Measurements from ENCODE around the gene SNTG2. TPM values are rescaled to one million over a fixed set of nuclear protein-coding genes. Genes with fewer than 3 reads are reported as not detected.

SNTG2 gene
- total RNA-seq, 1 experiment from 2014 or later, result 20.5 TPM

DNA sequence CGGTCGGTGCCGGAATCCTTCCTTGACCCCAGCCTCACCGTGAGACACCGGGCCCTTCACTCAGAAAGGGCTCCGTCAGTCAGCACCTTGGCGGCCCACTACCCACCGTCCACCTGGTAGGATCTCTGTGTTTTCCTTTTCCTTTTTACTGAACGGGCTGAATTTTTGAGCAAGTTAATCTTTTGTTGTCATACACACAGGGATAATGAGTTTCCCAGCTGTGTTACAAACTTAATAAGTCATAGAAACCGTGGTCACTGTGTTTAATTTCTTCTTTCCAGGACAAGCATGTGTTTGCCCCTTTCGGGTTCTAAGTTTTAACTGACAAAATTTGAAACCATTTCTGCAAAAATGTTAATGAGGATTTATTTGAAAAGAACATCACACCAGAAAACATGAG is 423.6 kb downstream of the SNTG2 start (continued):
- TF ChIP-seq, protein P1, sequence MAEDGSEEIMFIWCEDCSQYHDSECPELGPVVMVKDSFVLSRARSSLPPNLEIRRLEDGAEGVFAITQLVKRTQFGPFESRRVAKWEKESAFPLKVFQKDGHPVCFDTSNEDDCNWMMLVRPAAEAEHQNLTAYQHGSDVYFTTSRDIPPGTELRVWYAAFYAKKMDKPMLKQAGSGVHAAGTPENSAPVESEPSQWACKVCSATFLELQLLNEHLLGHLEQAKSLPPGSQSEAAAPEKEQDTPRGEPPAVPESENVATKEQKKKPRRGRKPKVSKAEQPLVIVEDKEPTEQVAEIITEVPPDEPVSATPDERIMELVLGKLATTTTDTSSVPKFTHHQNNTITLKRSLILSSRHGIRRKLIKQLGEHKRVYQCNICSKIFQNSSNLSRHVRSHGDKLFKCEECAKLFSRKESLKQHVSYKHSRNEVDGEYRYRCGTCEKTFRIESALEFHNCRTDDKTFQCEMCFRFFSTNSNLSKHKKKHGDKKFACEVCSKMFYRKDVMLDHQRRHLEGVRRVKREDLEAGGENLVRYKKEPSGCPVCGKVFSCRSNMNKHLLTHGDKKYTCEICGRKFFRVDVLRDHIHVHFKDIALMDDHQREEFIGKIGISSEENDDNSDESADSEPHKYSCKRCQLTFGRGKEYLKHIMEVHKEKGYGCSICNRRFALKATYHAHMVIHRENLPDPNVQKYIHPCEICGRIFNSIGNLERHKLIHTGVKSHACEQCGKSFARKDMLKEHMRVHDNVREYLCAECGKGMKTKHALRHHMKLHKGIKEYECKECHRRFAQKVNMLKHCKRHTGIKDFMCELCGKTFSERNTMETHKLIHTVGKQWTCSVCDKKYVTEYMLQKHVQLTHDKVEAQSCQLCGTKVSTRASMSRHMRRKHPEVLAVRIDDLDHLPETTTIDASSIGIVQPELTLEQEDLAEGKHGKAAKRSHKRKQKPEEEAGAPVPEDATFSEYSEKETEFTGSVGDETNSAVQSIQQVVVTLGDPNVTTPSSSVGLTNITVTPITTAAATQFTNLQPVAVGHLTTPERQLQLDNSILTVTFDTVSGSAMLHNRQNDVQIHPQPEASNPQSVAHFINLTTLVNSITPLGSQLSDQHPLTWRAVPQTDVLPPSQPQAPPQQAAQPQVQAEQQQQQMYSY (CRISPR knock-in tag; IDR thresholded peaks at IDR 0.05), result no peak

DNA sequence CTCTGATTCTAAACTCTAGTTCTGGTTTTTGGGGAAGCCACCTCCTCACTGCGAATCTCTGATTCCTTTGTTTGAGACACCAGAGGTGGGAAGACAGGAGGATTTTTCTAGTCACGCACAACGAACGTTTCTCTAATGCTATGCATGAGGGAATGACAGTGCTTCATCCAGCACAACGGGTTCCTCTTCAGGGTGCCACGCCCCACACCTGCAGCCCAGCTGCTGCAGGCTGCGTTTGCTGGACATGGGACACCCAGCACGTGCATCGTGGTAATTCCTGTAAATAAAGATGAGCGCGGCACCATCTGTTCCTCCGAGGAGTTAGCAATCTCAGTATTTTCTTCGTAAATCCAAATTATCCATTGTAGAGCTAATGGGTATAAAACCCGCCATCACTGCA is 425.1 kb downstream of the SNTG2 start:
- DNase-seq (ENCODE audit: low spot score) (no peak), ATAC-seq (no peak)
- no peaks in the 10 kb centered on the region for H3K9me3 Mint-ChIP-seq
- H3K4me3 Mint-ChIP-seq, result no peak overlapping the region
- H3K27me3 Mint-ChIP-seq (ENCODE audit: low read depth), result peaks cover 16% of the 10 kb centered on the region
- CTCF ChIA-PET, result interaction anchor here (1.5 kb wide), 1 partner anchor 11 kb away, joined by 4 read pairs; no protein-coding TSS in a partner anchor
- POLR2A ChIA-PET, result no interaction called here
- no peak overlapping the region for H3K27ac Mint-ChIP-seq
- H3K36me3 Mint-ChIP-seq, result no peaks in the 10 kb centered on the region
- no peaks in the 10 kb centered on the region for H3K4me1 Mint-ChIP-seq
- TF ChIP-seq EMX1 (CRISPR knock-in tag; IDR thresholded peaks at IDR 0.05), result no peak
- TF ChIP-seq ZNF317 (CRISPR knock-in tag; IDR thresholded peaks at IDR 0.05; ENCODE audit: borderline replicate concordance, low read depth), result no peak
- TF ChIP-seq FOXP1 (CRISPR knock-in tag; IDR thresholded peaks at IDR 0.05; ENCODE audit: borderline replicate concordance), result no peak
- TF ChIP-seq, protein P2, sequence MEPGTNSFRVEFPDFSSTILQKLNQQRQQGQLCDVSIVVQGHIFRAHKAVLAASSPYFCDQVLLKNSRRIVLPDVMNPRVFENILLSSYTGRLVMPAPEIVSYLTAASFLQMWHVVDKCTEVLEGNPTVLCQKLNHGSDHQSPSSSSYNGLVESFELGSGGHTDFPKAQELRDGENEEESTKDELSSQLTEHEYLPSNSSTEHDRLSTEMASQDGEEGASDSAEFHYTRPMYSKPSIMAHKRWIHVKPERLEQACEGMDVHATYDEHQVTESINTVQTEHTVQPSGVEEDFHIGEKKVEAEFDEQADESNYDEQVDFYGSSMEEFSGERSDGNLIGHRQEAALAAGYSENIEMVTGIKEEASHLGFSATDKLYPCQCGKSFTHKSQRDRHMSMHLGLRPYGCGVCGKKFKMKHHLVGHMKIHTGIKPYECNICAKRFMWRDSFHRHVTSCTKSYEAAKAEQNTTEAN (CRISPR knock-in tag; IDR thresholded peaks at IDR 0.05), result no peak
- TF ChIP-seq, protein P3, sequence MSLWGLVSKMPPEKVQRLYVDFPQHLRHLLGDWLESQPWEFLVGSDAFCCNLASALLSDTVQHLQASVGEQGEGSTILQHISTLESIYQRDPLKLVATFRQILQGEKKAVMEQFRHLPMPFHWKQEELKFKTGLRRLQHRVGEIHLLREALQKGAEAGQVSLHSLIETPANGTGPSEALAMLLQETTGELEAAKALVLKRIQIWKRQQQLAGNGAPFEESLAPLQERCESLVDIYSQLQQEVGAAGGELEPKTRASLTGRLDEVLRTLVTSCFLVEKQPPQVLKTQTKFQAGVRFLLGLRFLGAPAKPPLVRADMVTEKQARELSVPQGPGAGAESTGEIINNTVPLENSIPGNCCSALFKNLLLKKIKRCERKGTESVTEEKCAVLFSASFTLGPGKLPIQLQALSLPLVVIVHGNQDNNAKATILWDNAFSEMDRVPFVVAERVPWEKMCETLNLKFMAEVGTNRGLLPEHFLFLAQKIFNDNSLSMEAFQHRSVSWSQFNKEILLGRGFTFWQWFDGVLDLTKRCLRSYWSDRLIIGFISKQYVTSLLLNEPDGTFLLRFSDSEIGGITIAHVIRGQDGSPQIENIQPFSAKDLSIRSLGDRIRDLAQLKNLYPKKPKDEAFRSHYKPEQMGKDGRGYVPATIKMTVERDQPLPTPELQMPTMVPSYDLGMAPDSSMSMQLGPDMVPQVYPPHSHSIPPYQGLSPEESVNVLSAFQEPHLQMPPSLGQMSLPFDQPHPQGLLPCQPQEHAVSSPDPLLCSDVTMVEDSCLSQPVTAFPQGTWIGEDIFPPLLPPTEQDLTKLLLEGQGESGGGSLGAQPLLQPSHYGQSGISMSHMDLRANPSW (CRISPR knock-in tag; conservative IDR thresholded peaks at IDR 0.05; ENCODE audit: low read depth), result no peak
- no peak for TF ChIP-seq CREB1 (CRISPR knock-in tag; IDR thresholded peaks at IDR 0.05)
- no peak for TF ChIP-seq NR2C2 (CRISPR knock-in tag; IDR thresholded peaks at IDR 0.05)
- TF ChIP-seq, protein P4, sequence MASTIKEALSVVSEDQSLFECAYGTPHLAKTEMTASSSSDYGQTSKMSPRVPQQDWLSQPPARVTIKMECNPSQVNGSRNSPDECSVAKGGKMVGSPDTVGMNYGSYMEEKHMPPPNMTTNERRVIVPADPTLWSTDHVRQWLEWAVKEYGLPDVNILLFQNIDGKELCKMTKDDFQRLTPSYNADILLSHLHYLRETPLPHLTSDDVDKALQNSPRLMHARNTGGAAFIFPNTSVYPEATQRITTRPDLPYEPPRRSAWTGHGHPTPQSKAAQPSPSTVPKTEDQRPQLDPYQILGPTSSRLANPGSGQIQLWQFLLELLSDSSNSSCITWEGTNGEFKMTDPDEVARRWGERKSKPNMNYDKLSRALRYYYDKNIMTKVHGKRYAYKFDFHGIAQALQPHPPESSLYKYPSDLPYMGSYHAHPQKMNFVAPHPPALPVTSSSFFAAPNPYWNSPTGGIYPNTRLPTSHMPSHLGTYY (CRISPR knock-in tag; IDR thresholded peaks at IDR 0.05), result no peak
- TF ChIP-seq, protein P5, sequence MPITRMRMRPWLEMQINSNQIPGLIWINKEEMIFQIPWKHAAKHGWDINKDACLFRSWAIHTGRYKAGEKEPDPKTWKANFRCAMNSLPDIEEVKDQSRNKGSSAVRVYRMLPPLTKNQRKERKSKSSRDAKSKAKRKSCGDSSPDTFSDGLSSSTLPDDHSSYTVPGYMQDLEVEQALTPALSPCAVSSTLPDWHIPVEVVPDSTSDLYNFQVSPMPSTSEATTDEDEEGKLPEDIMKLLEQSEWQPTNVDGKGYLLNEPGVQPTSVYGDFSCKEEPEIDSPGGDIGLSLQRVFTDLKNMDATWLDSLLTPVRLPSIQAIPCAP (CRISPR knock-in tag; IDR thresholded peaks at IDR 0.05), result no peak
- TF ChIP-seq ZNF396 (CRISPR knock-in tag; IDR thresholded peaks at IDR 0.05; ENCODE audit: borderline replicate concordance), result no peak
- TF ChIP-seq RORB (CRISPR knock-in tag; IDR thresholded peaks at IDR 0.05), result no peak
- no peak for TF ChIP-seq IRF2 (CRISPR knock-in tag; IDR thresholded peaks at IDR 0.05; ENCODE audit: borderline replicate concordance, low read depth)
- TF ChIP-seq CBFB (CRISPR knock-in tag; IDR thresholded peaks at IDR 0.05; ENCODE audit: low read depth), result no peak
- TF ChIP-seq, protein P1 (CRISPR knock-in tag; IDR thresholded peaks at IDR 0.05), result no peak
- TF ChIP-seq, protein P6, sequence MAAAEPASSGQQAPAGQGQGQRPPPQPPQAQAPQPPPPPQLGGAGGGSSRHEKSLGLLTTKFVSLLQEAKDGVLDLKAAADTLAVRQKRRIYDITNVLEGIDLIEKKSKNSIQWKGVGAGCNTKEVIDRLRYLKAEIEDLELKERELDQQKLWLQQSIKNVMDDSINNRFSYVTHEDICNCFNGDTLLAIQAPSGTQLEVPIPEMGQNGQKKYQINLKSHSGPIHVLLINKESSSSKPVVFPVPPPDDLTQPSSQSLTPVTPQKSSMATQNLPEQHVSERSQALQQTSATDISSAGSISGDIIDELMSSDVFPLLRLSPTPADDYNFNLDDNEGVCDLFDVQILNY (CRISPR knock-in tag; IDR thresholded peaks at IDR 0.05), result no peak
- no peak for TF ChIP-seq ATF1 (CRISPR knock-in tag; IDR thresholded peaks at IDR 0.05)
- no peak for TF ChIP-seq ZNF416 (CRISPR knock-in tag; IDR thresholded peaks at IDR 0.05)
- TF ChIP-seq, protein P7, sequence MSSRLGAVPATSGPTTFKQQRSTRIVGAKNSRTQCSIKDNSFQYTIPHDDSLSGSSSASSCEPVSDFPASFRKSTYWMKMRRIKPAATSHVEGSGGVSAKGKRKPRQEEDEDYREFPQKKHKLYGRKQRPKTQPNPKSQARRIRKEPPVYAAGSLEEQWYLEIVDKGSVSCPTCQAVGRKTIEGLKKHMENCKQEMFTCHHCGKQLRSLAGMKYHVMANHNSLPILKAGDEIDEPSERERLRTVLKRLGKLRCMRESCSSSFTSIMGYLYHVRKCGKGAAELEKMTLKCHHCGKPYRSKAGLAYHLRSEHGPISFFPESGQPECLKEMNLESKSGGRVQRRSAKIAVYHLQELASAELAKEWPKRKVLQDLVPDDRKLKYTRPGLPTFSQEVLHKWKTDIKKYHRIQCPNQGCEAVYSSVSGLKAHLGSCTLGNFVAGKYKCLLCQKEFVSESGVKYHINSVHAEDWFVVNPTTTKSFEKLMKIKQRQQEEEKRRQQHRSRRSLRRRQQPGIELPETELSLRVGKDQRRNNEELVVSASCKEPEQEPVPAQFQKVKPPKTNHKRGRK (CRISPR knock-in tag; IDR thresholded peaks at IDR 0.05; ENCODE audit: borderline replicate concordance), result no peak
